Heart right ventricle (tissue), 16 donors: ENCODE data around the gene RPS15. TPM values are rescaled to one million over a fixed set of nuclear protein-coding genes. Genes with fewer than 3 reads are reported as not detected.
A peak's percentile ranks its signal among the peaks of the same experiment; 100 is the strongest.

Experiments
- ATAC-seq, 8 donors: fragments of 200-7000 bp; cut with Tn5 transposase; one replicate each; pipeline ENCODE4 v1.9.1; 2020; ENCODE audit warnings: mild to moderate bottlenecking in 8 of 8, moderate library complexity in 8 of 8, moderate number of reproducible peaks in 1 of 8
- DNase-seq, 2 donors: peaks; one replicate each; pipeline ENCODE4 v3.0.0-alpha.2; 2020
- H3K27ac ChIP-seq, 10 donors: fragments of 200-600 bp; sonication (generic) in 2 of 10; one replicate each; pipeline versions ENCODE4 v1.5.0 to v1.8.0; 2020 to 2022; ENCODE audit warnings: mild to moderate bottlenecking in 3 of 10
- H3K27me3 ChIP-seq, 7 donors: fragments of 200-600 bp; one replicate each; pipeline ENCODE4 v1.8.0; 2021 to 2022; ENCODE audit warnings: mild to moderate bottlenecking in 2 of 7
- H3K36me3 ChIP-seq, 9 donors: fragments of 200-600 bp; sonication (generic) in 1 of 9; one replicate each; pipeline versions ENCODE4 v1.5.0 to v1.8.0; 2020 to 2022; ENCODE audit warnings: mild to moderate bottlenecking in 2 of 9
- H3K4me1 ChIP-seq, 9 donors: fragments of 200-600 bp; sonication (generic) in 1 of 9; one replicate each; pipeline versions ENCODE4 v1.5.0 to v1.8.0; 2020 to 2022; ENCODE audit warnings: mild to moderate bottlenecking in 4 of 9
- H3K4me3 ChIP-seq, 10 donors: fragments of 200-600 bp; sonication (generic) in 2 of 10; one replicate each; pipeline versions ENCODE4 v1.5.0 to v1.8.0; 2020 to 2022; ENCODE audit warnings: mild to moderate bottlenecking in 7 of 10, moderate library complexity in 2 of 10
- H3K9me3 ChIP-seq, 11 donors: fragments of 200-600 bp in 10 of 11; sonication (generic) in 2 of 11; one replicate each; pipeline versions ENCODE4 v1.5.0 to v1.8.0; 2013 to 2022; ENCODE audit warnings: mild to moderate bottlenecking in 2 of 11, control low read depth in 1 of 11, moderate library complexity in 1 of 11
- CTCF ChIP-seq, 9 donors: fragments of 200-600 bp; sonication (generic) in 2 of 9; IDR thresholded peaks; one replicate each; pipeline versions ENCODE4 v1.5.0 to v1.8.0; 2021 to 2022; ENCODE audit warnings: antibody characterized with exemption in 9 of 9, mild to moderate bottlenecking in 5 of 9, moderate library complexity in 1 of 9
- WGBS, 2 donors: extraction: QIAGEN DNeasy Blood & Tissue Kit; methylation state at CpG; one replicate each; pipeline ENCODE4 v1.1.7; 2013; ENCODE audit warnings: inconsistent platforms in 1 of 2; 5-methylcytosine and 5-hydroxymethylcytosine counted together
- intact Hi-C, 10 donors: fragments of 100-400 bp; cut with DNase I; formaldehyde crosslinking; loops; one replicate each; pipeline versions ENCODE4 v1.11.1 to v1.14.2; 2022
- polyA plus RNA-seq, 2 donors: library from polyadenylated mRNA; stranded (reverse); fragments of 200-250 nt; gene quantifications; one replicate each; pipeline ENCODE4 v1.2.3, GENCODE V29; 2013
- total RNA-seq, 10 donors: library from RNA; stranded (reverse); fragmentation: NEBNext Ultra II Directional in 3 of 10; extraction: Animal tissue kit (Norgen Biotek cat#: 25700) in 3 of 10; gene quantifications; one replicate each; pipeline versions ENCODE4 v1.2.1 to v1.2.4, GENCODE V29; 2021 to 2023
- donor health status: Arrhythmogenic right ventricular cardiomyopathy.
- donor health status: ischemic (EF 13 %, LVEDD 7.1; RV severe dilation, severe dysfunction).
- donor health status: healthy with polysubstance abuse.
- donor health status: DM: no; HTN: yes; CAD: no.
- donor health status: DM: no; HTN: no; CAD: no.
- donor health status: ischemic (EF 25% LVEDD 6.9; RV normal size, moderate dysfunction).
- donor health status: ischemic (EF 25% LVEDD 5.7; RV mildly dilated, moderate dysfunction).
- donor health status: healthy.
- donor health status: DM: yes; HTN: yes; CAD: no.
- donor health status: Ischemic cardiomyopathy.
- donor health status: ischemic (EF 35%, LVEDD 5.7; RV mildly dilated, moderate dysfunction).
- donor health status: nonischemic (EF 11% LVEDD 7.7; RV severe dilation, severe dysfunction).
- donor health status: DM: yes; HTN: yes; CAD: no.
- donor health status: PGD.
- donor health status: ischemic (EF 29% LVEDD 5.4; RV normal size, mild dysfunction).
- donor health status: nonischemic (EF 23%, LVEDD 6.1; RV moderate dilation, normal function).

Gene RPS15
- total and polyA plus RNA-seq, 12 donors, result 480 to 3,724 (median 607) TPM

GRCh38 chr19:1400281-1401137 is 37.7 kb upstream of the RPS15 start:
- 22% methylated on average over 36 of the region's 36 CpGs for WGBS, 2 donors
- peaks cover 0 to 38% (median 0%) of the 10 kb centered on the region in 7 donors for H3K27me3 ChIP-seq
- peak overlapping the region; percentile 47 to 81 (median 72) for H3K4me3 ChIP-seq
- H3K4me1 ChIP-seq, result peaks cover 18 to 46% (median 33%) of the 10 kb centered on the region in 9 donors
- intact Hi-C loops, result loop anchor here in 4 of 10 donors (1.0 to 10.0 kb wide), 2 partner anchors 8 to 126 kb away; partner anchors contain the start of gene FAM174C (in 3 of the 4)
- ATAC-seq, result peak; percentile 66 to 86 (median 76)
- peak overlapping the region; percentile 41 to 86 (median 79) for H3K27ac ChIP-seq
- H3K36me3 ChIP-seq, result peaks cover 0 to 10% (median 0%) of the 10 kb centered on the region in 9 donors
- no peaks in the 10 kb centered on the region for H3K9me3 ChIP-seq
- no peak for TF ChIP-seq CTCF (IDR thresholded peaks at IDR 0.05)
- DNase-seq, result peak; percentile 68 to 73

- ATAC-seq (peak; percentile 26 to 85 (median 55)), DNase-seq (peak in 1 of 2 donors; percentile 68)
- peak within 1 kb of the TSS; percentile 41 to 86 (median 79) for H3K27ac ChIP-seq
- peaks cover 10 to 38% (median 26%) of the 10 kb centered on the region in 9 donors for H3K4me1 ChIP-seq
- intact Hi-C loops, result loop anchor here in 3 of 10 donors (10.0 kb wide), 1 partner anchor 127 kb away; the partner anchor contains the start of gene FAM174C (in 3 of the 3)
- H3K36me3 ChIP-seq, result peaks cover 0 to 10% (median 0%) of the 10 kb centered on the region in 9 donors
- H3K4me3 ChIP-seq, result peak within 1 kb of the TSS; percentile 47 to 81 (median 72)
- H3K9me3 ChIP-seq, result no peaks in the 10 kb centered on the region
- 1% methylated on average over 84 to 87 of the region's 87 CpGs for WGBS, 2 donors
- peak; percentile 38 to 72 (median 54) for TF ChIP-seq CTCF (IDR thresholded peaks at IDR 0.05)
- peaks cover 0 to 38% (median 0%) of the 10 kb centered on the region in 7 donors for H3K27me3 ChIP-seq
Observed at GRCh38 chr19:1401138-1401888, 36.9 kb upstream of the RPS15 start, which contains the start of gene GAMT. TSS of gene GAMT (minus strand) at chr19:1401542. CDS start at chr19:1401476, 66 bp downstream.

- H3K27me3 ChIP-seq, result peaks cover 0 to 38% (median 0%) of the 10 kb centered on the region in 7 donors
- H3K27ac ChIP-seq, result peak overlapping the region in 5 of 10 donors; percentile 14 to 86 (median 78)
- DNase-seq (no peak), ATAC-seq (no peak)
- no peaks in the 10 kb centered on the region for H3K9me3 ChIP-seq
- peaks cover 8 to 39% (median 23%) of the 10 kb centered on the region in 9 donors for H3K4me1 ChIP-seq
- 51 to 64% methylated on average over 11 of the region's 11 CpGs for WGBS, 2 donors
- intact Hi-C loops, result loop anchor here in 3 of 10 donors (10.0 kb wide), 1 partner anchor 127 kb away; the partner anchor contains the start of gene FAM174C (in 3 of the 3)
- peaks cover 0 to 10% (median 0%) of the 10 kb centered on the region in 9 donors for H3K36me3 ChIP-seq
- peak overlapping the region in 8 of 10 donors; percentile 50 to 81 (median 72) for H3K4me3 ChIP-seq
- no peak for TF ChIP-seq CTCF (IDR thresholded peaks at IDR 0.05)
Observed at GRCh38 chr19:1401889-1402217, 36.3 kb upstream of the RPS15 start.
